HEK293 (cell line): ENCODE data around the gene ANKAR.

Experiments used
- CTCF ChIA-PET: fragments of 350-600 bp; formaldehyde crosslinking; extraction: SDS; loops from one replicate; lab custom pipeline; 2021; ENCODE audit warnings: antibody characterized with exemption; lab: Yijun Ruan, JAX
- POLR2A ChIA-PET: fragments of 300-600 bp; formaldehyde crosslinking; extraction: SDS; loops from one replicate; lab custom pipeline; 2020; ENCODE audit warnings: antibody characterized with exemption, inconsistent platforms; lab: Yijun Ruan, JAX
- H3K27ac ChIP-seq: fragments of 200-500 bp; sonication (Bioruptor generic); 2 replicates; pipeline ENCODE4 v1.5.1; 2014; ENCODE audit warnings: low read depth, low read length, control low read depth, inconsistent platforms; ENCODE audit errors: extremely low read depth
- H3K36me3 ChIP-seq, 2 experiments: fragments of 200-500 bp in 1 of 2; sonication (Bioruptor generic) in 1 of 2; 1 replicate in 1 of 2; 2 replicates in 1 of 2; pipeline ENCODE4 v1.5.1; 2014 to 2017; ENCODE audit warnings: inconsistent platforms in 2 of 2, low read length in 2 of 2; ENCODE audit not compliant: control insufficient read depth in 2 of 2, insufficient read depth in 1 of 2
- H3K4me1 ChIP-seq: fragments of 200-500 bp; sonication (Bioruptor generic); 2 replicates; pipeline ENCODE4 v1.5.1; 2014; ENCODE audit warnings: mild to moderate bottlenecking, low read length, inconsistent platforms; ENCODE audit not compliant: control insufficient read depth, insufficient read depth
- H3K4me3 ChIP-seq: 2 replicates; pipeline ENCODE4 v1.5.1; 2011; ENCODE audit warnings: low read depth, mild to moderate bottlenecking, control low read depth, low read length, moderate library complexity
- H3K9me3 ChIP-seq: fragments of 200-500 bp; sonication (Bioruptor generic); 2 replicates; pipeline ENCODE4 v1.5.1; 2014; ENCODE audit warnings: low read depth, low read length, inconsistent platforms; ENCODE audit not compliant: control insufficient read depth, insufficient read depth
- KLF10 ChIP-seq: fragments of 450-650 bp; IDR thresholded peaks from 2 replicates; pipeline ENCODE4 v1.5.1; 2018; ENCODE audit warnings: missing biosample characterization, mild to moderate bottlenecking, missing genetic modification characterization
- PRDM1 ChIP-seq: fragments of 450-650 bp; formaldehyde crosslinking; IDR thresholded peaks from 2 replicates; pipeline ENCODE4; 2016; ENCODE audit warnings: missing biosample characterization, missing genetic modification characterization
- YY2 ChIP-seq: fragments of 450-650 bp; formaldehyde crosslinking; IDR thresholded peaks from 2 replicates; pipeline ENCODE4 v1.5.1; 2016; ENCODE audit warnings: missing biosample characterization, missing genetic modification characterization
- ZBTB20 ChIP-seq: fragments of 450-650 bp; formaldehyde crosslinking; IDR thresholded peaks from 2 replicates; pipeline ENCODE4 v1.5.1; 2016; ENCODE audit warnings: missing biosample characterization, missing genetic modification characterization
- ZFP37 ChIP-seq: fragments of 450-650 bp; formaldehyde crosslinking; IDR thresholded peaks from 2 replicates; pipeline ENCODE4 v1.5.1; 2016; ENCODE audit warnings: missing biosample characterization, missing genetic modification characterization
- ZNF211 ChIP-seq: fragments of 450-650 bp; formaldehyde crosslinking; IDR thresholded peaks from 2 replicates; pipeline ENCODE4 v1.5.1; 2016; ENCODE audit warnings: low read depth, missing biosample characterization, missing genetic modification characterization
- ZNF548 ChIP-seq: fragments of 450-650 bp; formaldehyde crosslinking; IDR thresholded peaks from 2 replicates; pipeline ENCODE4 v1.5.1; 2016; ENCODE audit warnings: missing biosample characterization, missing genetic modification characterization
- ZNF561 ChIP-seq: fragments of 450-650 bp; IDR thresholded peaks from 2 replicates; pipeline ENCODE4 v1.5.1; 2018; ENCODE audit warnings: missing biosample characterization, missing genetic modification characterization, borderline replicate concordance
- ZNF585B ChIP-seq: fragments of 450-650 bp; formaldehyde crosslinking; IDR thresholded peaks from 2 replicates; pipeline ENCODE4 v1.5.1; 2016; ENCODE audit warnings: missing biosample characterization, missing genetic modification characterization
- ZNF610 ChIP-seq: fragments of 450-650 bp; formaldehyde crosslinking; IDR thresholded peaks from 2 replicates; pipeline ENCODE4 v1.5.1; 2016; ENCODE audit warnings: missing biosample characterization, missing genetic modification characterization, borderline replicate concordance
- ZNF623 ChIP-seq: fragments of 450-650 bp; formaldehyde crosslinking; IDR thresholded peaks from 2 replicates; pipeline ENCODE4 v1.5.1; 2016; ENCODE audit warnings: missing biosample characterization, missing genetic modification characterization
- ZNF677 ChIP-seq: fragments of 450-650 bp; IDR thresholded peaks from 2 replicates; pipeline ENCODE4 v1.5.0; 2018; ENCODE audit warnings: missing biosample characterization, mild to moderate bottlenecking, missing genetic modification characterization, moderate library complexity
- ZNF768 ChIP-seq: fragments of 450-650 bp; formaldehyde crosslinking; IDR thresholded peaks from 2 replicates; pipeline ENCODE4 v1.5.1; 2018; ENCODE audit warnings: missing biosample characterization, mild to moderate bottlenecking, missing genetic modification characterization
- ZNF791 ChIP-seq: fragments of 450-650 bp; formaldehyde crosslinking; IDR thresholded peaks from 2 replicates; pipeline ENCODE4 v1.5.1; 2016; ENCODE audit warnings: missing biosample characterization, missing genetic modification characterization
- TF ChIP-seq, protein P1 (sequence below): fragments of 450-650 bp; IDR thresholded peaks from 2 replicates; pipeline ENCODE4 v1.5.1; 2018; ENCODE audit warnings: missing biosample characterization, mild to moderate bottlenecking, missing genetic modification characterization
- TF ChIP-seq, protein P2 (sequence below): fragments of 450-650 bp; formaldehyde crosslinking; IDR thresholded peaks from 2 replicates; pipeline ENCODE4 v1.5.1; 2016; ENCODE audit warnings: missing biosample characterization, missing genetic modification characterization
- TF ChIP-seq, protein P3 (sequence below): fragments of 450-650 bp; formaldehyde crosslinking; IDR thresholded peaks from 2 replicates; pipeline ENCODE4 v1.5.1; 2017; ENCODE audit warnings: missing biosample characterization, missing genetic modification characterization
- TF ChIP-seq, protein P4 (sequence below): fragments of 450-650 bp; formaldehyde crosslinking; conservative IDR thresholded peaks from 2 replicates; pipeline ENCODE4 v1.5.1; 2016; ENCODE audit warnings: low read depth, missing biosample characterization, missing genetic modification characterization
- TF ChIP-seq, protein P5 (sequence below): fragments of 450-650 bp; formaldehyde crosslinking; IDR thresholded peaks from 2 replicates; pipeline ENCODE4 v1.5.0; 2017; ENCODE audit warnings: missing biosample characterization, missing genetic modification characterization, borderline replicate concordance
- TF ChIP-seq, protein P6 (sequence below): fragments of 450-650 bp; formaldehyde crosslinking; IDR thresholded peaks from 2 replicates; pipeline ENCODE4 v1.5.1; 2016; ENCODE audit warnings: missing biosample characterization, missing genetic modification characterization

ANKAR gene

DNA sequence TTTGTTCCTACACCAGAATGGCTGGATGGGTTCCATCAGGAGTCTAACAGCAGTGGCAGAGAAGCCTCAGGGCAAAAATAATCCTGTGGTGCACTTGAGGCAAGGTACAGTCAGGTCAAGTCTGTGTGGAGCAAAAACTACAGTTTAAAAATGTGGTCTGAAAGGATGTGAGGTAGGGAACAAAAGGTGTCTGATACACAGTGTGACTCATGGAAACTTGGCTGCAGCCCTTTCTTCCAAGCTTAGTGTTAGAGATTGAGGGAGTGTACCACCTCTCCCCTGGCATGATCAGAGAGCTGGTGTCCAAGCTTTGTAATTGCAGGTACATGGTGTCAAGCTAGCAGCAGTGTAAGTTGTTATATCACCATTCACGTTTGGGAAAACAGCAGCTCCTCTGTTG lies 8.9 kb downstream of the ANKAR start:
- no peak for TF ChIP-seq PRDM1 (tag by site-specific recombination)
- no peak for TF ChIP-seq ZNF791 (tag by site-specific recombination)
- TF ChIP-seq, protein P1, sequence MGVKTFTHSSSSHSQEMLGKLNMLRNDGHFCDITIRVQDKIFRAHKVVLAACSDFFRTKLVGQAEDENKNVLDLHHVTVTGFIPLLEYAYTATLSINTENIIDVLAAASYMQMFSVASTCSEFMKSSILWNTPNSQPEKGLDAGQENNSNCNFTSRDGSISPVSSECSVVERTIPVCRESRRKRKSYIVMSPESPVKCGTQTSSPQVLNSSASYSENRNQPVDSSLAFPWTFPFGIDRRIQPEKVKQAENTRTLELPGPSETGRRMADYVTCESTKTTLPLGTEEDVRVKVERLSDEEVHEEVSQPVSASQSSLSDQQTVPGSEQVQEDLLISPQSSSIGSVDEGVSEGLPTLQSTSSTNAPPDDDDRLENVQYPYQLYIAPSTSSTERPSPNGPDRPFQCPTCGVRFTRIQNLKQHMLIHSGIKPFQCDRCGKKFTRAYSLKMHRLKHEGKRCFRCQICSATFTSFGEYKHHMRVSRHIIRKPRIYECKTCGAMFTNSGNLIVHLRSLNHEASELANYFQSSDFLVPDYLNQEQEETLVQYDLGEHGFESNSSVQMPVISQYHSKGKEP: no peak
- TF ChIP-seq ZNF561: no peak
- no peak for TF ChIP-seq ZNF211 (tag by site-specific recombination)
- no peak for TF ChIP-seq ZNF585B
- TF ChIP-seq ZNF610 (tag by site-specific recombination): no peak
- TF ChIP-seq, protein P2, sequence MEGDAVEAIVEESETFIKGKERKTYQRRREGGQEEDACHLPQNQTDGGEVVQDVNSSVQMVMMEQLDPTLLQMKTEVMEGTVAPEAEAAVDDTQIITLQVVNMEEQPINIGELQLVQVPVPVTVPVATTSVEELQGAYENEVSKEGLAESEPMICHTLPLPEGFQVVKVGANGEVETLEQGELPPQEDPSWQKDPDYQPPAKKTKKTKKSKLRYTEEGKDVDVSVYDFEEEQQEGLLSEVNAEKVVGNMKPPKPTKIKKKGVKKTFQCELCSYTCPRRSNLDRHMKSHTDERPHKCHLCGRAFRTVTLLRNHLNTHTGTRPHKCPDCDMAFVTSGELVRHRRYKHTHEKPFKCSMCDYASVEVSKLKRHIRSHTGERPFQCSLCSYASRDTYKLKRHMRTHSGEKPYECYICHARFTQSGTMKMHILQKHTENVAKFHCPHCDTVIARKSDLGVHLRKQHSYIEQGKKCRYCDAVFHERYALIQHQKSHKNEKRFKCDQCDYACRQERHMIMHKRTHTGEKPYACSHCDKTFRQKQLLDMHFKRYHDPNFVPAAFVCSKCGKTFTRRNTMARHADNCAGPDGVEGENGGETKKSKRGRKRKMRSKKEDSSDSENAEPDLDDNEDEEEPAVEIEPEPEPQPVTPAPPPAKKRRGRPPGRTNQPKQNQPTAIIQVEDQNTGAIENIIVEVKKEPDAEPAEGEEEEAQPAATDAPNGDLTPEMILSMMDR (tag by site-specific recombination): no peak
- TF ChIP-seq, protein P3, sequence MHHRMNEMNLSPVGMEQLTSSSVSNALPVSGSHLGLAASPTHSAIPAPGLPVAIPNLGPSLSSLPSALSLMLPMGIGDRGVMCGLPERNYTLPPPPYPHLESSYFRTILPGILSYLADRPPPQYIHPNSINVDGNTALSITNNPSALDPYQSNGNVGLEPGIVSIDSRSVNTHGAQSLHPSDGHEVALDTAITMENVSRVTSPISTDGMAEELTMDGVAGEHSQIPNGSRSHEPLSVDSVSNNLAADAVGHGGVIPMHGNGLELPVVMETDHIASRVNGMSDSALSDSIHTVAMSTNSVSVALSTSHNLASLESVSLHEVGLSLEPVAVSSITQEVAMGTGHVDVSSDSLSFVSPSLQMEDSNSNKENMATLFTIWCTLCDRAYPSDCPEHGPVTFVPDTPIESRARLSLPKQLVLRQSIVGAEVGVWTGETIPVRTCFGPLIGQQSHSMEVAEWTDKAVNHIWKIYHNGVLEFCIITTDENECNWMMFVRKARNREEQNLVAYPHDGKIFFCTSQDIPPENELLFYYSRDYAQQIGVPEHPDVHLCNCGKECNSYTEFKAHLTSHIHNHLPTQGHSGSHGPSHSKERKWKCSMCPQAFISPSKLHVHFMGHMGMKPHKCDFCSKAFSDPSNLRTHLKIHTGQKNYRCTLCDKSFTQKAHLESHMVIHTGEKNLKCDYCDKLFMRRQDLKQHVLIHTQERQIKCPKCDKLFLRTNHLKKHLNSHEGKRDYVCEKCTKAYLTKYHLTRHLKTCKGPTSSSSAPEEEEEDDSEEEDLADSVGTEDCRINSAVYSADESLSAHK (tag by site-specific recombination): no peak
- TF ChIP-seq, protein P4, sequence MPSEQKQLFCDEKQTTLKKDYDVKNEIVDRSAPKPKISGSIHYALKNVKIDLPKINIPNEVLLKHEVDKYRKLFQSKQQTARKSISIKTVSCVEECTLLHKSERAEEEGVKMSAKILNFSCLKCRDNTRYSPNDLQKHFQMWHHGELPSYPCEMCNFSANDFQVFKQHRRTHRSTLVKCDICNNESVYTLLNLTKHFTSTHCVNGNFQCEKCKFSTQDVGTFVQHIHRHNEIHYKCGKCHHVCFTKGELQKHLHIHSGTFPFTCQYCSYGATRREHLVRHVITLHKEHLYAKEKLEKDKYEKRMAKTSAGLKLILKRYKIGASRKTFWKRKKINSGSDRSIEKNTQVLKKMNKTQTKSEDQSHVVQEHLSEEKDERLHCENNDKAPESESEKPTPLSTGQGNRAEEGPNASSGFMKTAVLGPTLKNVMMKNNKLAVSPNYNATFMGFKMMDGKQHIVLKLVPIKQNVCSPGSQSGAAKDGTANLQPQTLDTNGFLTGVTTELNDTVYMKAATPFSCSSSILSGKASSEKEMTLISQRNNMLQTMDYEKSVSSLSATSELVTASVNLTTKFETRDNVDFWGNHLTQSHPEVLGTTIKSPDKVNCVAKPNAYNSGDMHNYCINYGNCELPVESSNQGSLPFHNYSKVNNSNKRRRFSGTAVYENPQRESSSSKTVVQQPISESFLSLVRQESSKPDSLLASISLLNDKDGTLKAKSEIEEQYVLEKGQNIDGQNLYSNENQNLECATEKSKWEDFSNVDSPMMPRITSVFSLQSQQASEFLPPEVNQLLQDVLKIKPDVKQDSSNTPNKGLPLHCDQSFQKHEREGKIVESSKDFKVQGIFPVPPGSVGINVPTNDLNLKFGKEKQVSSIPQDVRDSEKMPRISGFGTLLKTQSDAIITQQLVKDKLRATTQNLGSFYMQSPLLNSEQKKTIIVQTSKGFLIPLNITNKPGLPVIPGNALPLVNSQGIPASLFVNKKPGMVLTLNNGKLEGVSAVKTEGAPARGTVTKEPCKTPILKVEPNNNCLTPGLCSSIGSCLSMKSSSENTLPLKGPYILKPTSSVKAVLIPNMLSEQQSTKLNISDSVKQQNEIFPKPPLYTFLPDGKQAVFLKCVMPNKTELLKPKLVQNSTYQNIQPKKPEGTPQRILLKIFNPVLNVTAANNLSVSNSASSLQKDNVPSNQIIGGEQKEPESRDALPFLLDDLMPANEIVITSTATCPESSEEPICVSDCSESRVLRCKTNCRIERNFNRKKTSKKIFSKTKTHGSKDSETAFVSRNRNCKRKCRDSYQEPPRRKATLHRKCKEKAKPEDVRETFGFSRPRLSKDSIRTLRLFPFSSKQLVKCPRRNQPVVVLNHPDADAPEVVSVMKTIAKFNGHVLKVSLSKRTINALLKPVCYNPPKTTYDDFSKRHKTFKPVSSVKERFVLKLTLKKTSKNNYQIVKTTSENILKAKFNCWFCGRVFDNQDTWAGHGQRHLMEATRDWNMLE (tag by site-specific recombination): no peak
- no peak for TF ChIP-seq ZNF677 (tag by site-specific recombination)
- TF ChIP-seq ZNF623 (tag by site-specific recombination): no peak
- TF ChIP-seq, protein P5, sequence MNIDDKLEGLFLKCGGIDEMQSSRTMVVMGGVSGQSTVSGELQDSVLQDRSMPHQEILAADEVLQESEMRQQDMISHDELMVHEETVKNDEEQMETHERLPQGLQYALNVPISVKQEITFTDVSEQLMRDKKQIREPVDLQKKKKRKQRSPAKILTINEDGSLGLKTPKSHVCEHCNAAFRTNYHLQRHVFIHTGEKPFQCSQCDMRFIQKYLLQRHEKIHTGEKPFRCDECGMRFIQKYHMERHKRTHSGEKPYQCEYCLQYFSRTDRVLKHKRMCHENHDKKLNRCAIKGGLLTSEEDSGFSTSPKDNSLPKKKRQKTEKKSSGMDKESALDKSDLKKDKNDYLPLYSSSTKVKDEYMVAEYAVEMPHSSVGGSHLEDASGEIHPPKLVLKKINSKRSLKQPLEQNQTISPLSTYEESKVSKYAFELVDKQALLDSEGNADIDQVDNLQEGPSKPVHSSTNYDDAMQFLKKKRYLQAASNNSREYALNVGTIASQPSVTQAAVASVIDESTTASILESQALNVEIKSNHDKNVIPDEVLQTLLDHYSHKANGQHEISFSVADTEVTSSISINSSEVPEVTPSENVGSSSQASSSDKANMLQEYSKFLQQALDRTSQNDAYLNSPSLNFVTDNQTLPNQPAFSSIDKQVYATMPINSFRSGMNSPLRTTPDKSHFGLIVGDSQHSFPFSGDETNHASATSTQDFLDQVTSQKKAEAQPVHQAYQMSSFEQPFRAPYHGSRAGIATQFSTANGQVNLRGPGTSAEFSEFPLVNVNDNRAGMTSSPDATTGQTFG (tag by site-specific recombination): no peak
- no peak for TF ChIP-seq ZFP37
- TF ChIP-seq ZBTB20 (tag by site-specific recombination): no peak
- TF ChIP-seq KLF10 (tag by site-specific recombination): no peak
- no peak for TF ChIP-seq YY2
- no peak for TF ChIP-seq ZNF548 (tag by site-specific recombination)
- TF ChIP-seq ZNF768 (tag by site-specific recombination): no peak
- TF ChIP-seq, protein P6, sequence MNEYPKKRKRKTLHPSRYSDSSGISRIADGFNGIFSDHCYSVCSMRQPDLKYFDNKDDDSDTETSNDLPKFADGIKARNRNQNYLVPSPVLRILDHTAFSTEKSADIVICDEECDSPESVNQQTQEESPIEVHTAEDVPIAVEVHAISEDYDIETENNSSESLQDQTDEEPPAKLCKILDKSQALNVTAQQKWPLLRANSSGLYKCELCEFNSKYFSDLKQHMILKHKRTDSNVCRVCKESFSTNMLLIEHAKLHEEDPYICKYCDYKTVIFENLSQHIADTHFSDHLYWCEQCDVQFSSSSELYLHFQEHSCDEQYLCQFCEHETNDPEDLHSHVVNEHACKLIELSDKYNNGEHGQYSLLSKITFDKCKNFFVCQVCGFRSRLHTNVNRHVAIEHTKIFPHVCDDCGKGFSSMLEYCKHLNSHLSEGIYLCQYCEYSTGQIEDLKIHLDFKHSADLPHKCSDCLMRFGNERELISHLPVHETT (tag by site-specific recombination): no peak
- TF ChIP-seq, all 188 proteins: peak for 0
- CTCF ChIA-PET: interaction anchor here (0.9 to 1.9 kb wide), 4 partner anchors 9 to 21 kb away, joined by 4 to 9 read pairs (median 5); partner anchors contain the start of genes ANKAR and ASNSD1
- POLR2A ChIA-PET: no interaction called here
- Histone ChIP-seq H3K27ac (no peak overlapping the region), H3K36me3 (peaks cover 0 to 13% of the 10 kb centered on the region in 2 experiments; a peak in 2 of 3 replicates), H3K4me1 (peaks cover 8% of the 10 kb centered on the region), H3K9me3 (no peaks in the 10 kb centered on the region), H3K4me3 (no peak overlapping the region)
